GM10248 (cell line): ENCODE measurements around the gene CDC42BPB.
A peak's percentile ranks its signal among the peaks of the same experiment; 100 is the strongest.

Source experiments
- CTCF ChIA-PET: fragments of 300-600 bp; sonication (Branson Sonifier 250); formaldehyde crosslinking; extraction: SDS; loops from one replicate; lab custom pipeline; 2021; ENCODE audit warnings: antibody characterized with exemption; lab: Yijun Ruan, JAX
- POLR2A ChIA-PET: fragments of 350-650 bp; sonication (Branson Sonifier 250); formaldehyde crosslinking; extraction: SDS; loops from one replicate; lab custom pipeline; 2020; ENCODE audit warnings: antibody characterized with exemption; lab: Yijun Ruan, JAX
- DNase-seq: peaks from one replicate; pipeline ENCODE4 v3.0.0; 2012; ENCODE audit errors: extremely low spot score
- CTCF ChIP-seq: IDR thresholded peaks from 2 replicates; pipeline ENCODE4 v1.5.1; 2012; ENCODE audit warnings: mild to moderate bottlenecking, low read depth; ENCODE audit errors: extremely low read depth, missing control alignments, control extremely low read depth

Gene CDC42BPB

GRCh38 chr14:103094406-103095209 is 37.3 kb upstream of the CDC42BPB start, which contains the start of gene EXOC3L4:
Gene EXOC3L4 (plus strand): TSS chr14:103094725. CDS start chr14:103100220, 5,495 bp downstream.
- ChIA-PET POLR2A (no interaction called here), CTCF (interaction anchor here (1.4 to 4.8 kb wide), 4 partner anchors 11 to 198 kb away, joined by 3 to 70 read pairs (median 8); no protein-coding TSS in a partner anchor)
- DNase-seq: no peak
- TF ChIP-seq CTCF: no peak

GRCh38 chr14:103093856-103094405 is 36.6 kb upstream of the CDC42BPB start:
- CTCF ChIA-PET: interaction anchor here (1.4 to 4.8 kb wide), 3 partner anchors 12 to 198 kb away, joined by 3 to 70 read pairs (median 5); no protein-coding TSS in a partner anchor
- DNase-seq: no peak
- POLR2A ChIA-PET: no interaction called here

GRCh38 chr14:103091883-103092222 is 34.5 kb upstream of the CDC42BPB start:
- no peak for DNase-seq
- no peak for TF ChIP-seq CTCF
- ChIA-PET POLR2A (no interaction called here), CTCF (interaction anchor here (0.6 to 4.5 kb wide), 5 partner anchors 14 to 397 kb away, joined by 3 to 36 read pairs (median 5); no protein-coding TSS in a partner anchor)

More at GRCh38 chr14:103093856-103094405, 36.6 kb upstream of the CDC42BPB start:
- TF ChIP-seq CTCF: no peak

- DNase-seq: peak; percentile 92
- ChIA-PET POLR2A (no interaction called here), CTCF (interaction anchor here (1.1 to 4.5 kb wide), 6 partner anchors 9 to 396 kb away, joined by 4 to 36 read pairs (median 8); no protein-coding TSS in a partner anchor)
- peak; percentile 73 for TF ChIP-seq CTCF
Measured at GRCh38 chr14:103091041-103091882, 33.9 kb upstream of the CDC42BPB start.

GRCh38 chr14:103090481-103091020 is 33.2 kb upstream of the CDC42BPB start:
- no peak for DNase-seq
- no peak for TF ChIP-seq CTCF
- ChIA-PET POLR2A (no interaction called here), CTCF (interaction anchor here (1.1 to 4.5 kb wide), 6 partner anchors 10 to 396 kb away, joined by 4 to 36 read pairs (median 8); no protein-coding TSS in a partner anchor)
